ENCODE results near the gene SMAP1.

GRCh38 chr6:70717038-70717801, 49.5 kb downstream of the SMAP1 start:
- TF ChIP-seq, protein P1, sequence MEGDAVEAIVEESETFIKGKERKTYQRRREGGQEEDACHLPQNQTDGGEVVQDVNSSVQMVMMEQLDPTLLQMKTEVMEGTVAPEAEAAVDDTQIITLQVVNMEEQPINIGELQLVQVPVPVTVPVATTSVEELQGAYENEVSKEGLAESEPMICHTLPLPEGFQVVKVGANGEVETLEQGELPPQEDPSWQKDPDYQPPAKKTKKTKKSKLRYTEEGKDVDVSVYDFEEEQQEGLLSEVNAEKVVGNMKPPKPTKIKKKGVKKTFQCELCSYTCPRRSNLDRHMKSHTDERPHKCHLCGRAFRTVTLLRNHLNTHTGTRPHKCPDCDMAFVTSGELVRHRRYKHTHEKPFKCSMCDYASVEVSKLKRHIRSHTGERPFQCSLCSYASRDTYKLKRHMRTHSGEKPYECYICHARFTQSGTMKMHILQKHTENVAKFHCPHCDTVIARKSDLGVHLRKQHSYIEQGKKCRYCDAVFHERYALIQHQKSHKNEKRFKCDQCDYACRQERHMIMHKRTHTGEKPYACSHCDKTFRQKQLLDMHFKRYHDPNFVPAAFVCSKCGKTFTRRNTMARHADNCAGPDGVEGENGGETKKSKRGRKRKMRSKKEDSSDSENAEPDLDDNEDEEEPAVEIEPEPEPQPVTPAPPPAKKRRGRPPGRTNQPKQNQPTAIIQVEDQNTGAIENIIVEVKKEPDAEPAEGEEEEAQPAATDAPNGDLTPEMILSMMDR (IDR thresholded peaks at IDR 0.05), result no peak
- TF ChIP-seq EP300 (IDR thresholded peaks at IDR 0.05) (no peak), POLR2A (IDR thresholded peaks at IDR 0.05) (no peak)

Measured in gastroesophageal sphincter (tissue), 3 donors.